Prostate gland (tissue), 2 donors: ENCODE measurements around the gene AVPI1. TPM values are rescaled to one million over a fixed set of nuclear protein-coding genes. Genes with fewer than 3 reads are reported as not detected.
A peak's percentile ranks its signal among the peaks of the same experiment; 100 is the strongest.

Experiments used
- DNase-seq: peaks from one replicate; pipeline ENCODE4 v3.0.0-alpha.2; 2019; ENCODE audit warnings: low spot score
- H3K27ac ChIP-seq, 2 donors: fragments of 200-600 bp; sonication (generic); 2 replicates each; pipeline ENCODE4 v1.5.1; 2017 to 2019
- H3K27me3 ChIP-seq: fragments of 200-600 bp; sonication (generic); replicated peaks from 2 replicates; pipeline ENCODE4 v1.5.1; 2019; ENCODE audit not compliant: insufficient read depth
- H3K36me3 ChIP-seq, 2 donors: fragments of 200-600 bp; sonication (generic); 1 replicate in 1 of 2; 2 replicates in 1 of 2; pipeline versions ENCODE4 v1.5.1 to v1.8.1; 2017 to 2019
- H3K4me1 ChIP-seq: fragments of 200-600 bp; sonication (generic); replicated peaks from 2 replicates; pipeline ENCODE4 v1.5.1; 2019
- H3K4me3 ChIP-seq, 2 donors: fragments of 200-600 bp; sonication (generic); 2 replicates each; pipeline ENCODE4 v1.5.1; 2017 to 2019
- H3K9me3 ChIP-seq: fragments of 200-600 bp; sonication (generic); 2 replicates; pipeline ENCODE4 v1.5.1; 2017
- CTCF ChIP-seq, 4 experiments: fragments of 200-600 bp in 2 of 4; fragments of 450-650 bp in 2 of 4; sonication (generic) in 2 of 4; IDR thresholded peaks; 1 replicate in 3 of 4; 2 replicates in 1 of 4; pipeline ENCODE4 v1.5.1; 2016 to 2019; ENCODE audit warnings: antibody characterized with exemption in 4 of 4, mild to moderate bottlenecking in 2 of 4, moderate library complexity in 2 of 4
- POLR2A ChIP-seq: fragments of 450-650 bp; IDR thresholded peaks from one replicate; pipeline ENCODE4 v1.6.1; 2016; ENCODE audit warnings: antibody characterized with exemption, mild to moderate bottlenecking
- POLR2AphosphoS5 ChIP-seq: sonication (generic); formaldehyde crosslinking; IDR thresholded peaks from one replicate; pipeline ENCODE4 v1.6.1; 2017; ENCODE audit warnings: antibody characterized with exemption
- WGBS: methylation state at CpG from one replicate; pipeline ENCODE4 v1.1.5; 2018; 5-methylcytosine and 5-hydroxymethylcytosine counted together
- intact Hi-C: fragments of 100-400 bp; cut with DNase I; formaldehyde crosslinking; loops from one replicate; pipeline ENCODE4 v1.14.2; 2022
- total RNA-seq, 2 donors: library from RNA; depleted of rRNA; stranded (reverse); fragments of >200 nt; gene quantifications; one replicate each; pipeline ENCODE4 v1.1.0, GENCODE V29; 2016

AVPI1 gene
- total RNA-seq, 2 donors from 2014 or later: 17.0 to 28.6 TPM

GRCh38 chr10:97708167-97708566, 21.1 kb upstream of the AVPI1 start:
- peak overlapping the region in 1 of 2 donors; percentile 43 for H3K27ac ChIP-seq
- no peak for DNase-seq
- intact Hi-C loops: no loop called here
- H3K4me1 ChIP-seq: no peaks in the 10 kb centered on the region
- no peaks in the 10 kb centered on the region for H3K27me3 ChIP-seq
- H3K4me3 ChIP-seq: no peak overlapping the region
- TF ChIP-seq CTCF (IDR thresholded peaks at IDR 0.05) (no peak), POLR2A (no peak), POLR2AphosphoS5 (no peak)
- no peaks in the 10 kb centered on the region for H3K36me3 ChIP-seq
- WGBS: 50% methylated on average over 2 of the region's 2 CpGs
- no peaks in the 10 kb centered on the region for H3K9me3 ChIP-seq

GRCh38 chr10:97707134-97707861, 20.3 kb upstream of the AVPI1 start:
- H3K27ac ChIP-seq: no peak overlapping the region
- WGBS: 63% methylated on average over 11 of the region's 11 CpGs
- intact Hi-C loops: no loop called here

GRCh38 chr10:97705006-97705670, 18.1 kb upstream of the AVPI1 start:
- Histone ChIP-seq H3K9me3 (no peaks in the 10 kb centered on the region), H3K4me1 (no peaks in the 10 kb centered on the region), H3K27ac (no peak overlapping the region), H3K36me3 (no peaks in the 10 kb centered on the region), H3K27me3 (no peaks in the 10 kb centered on the region), H3K4me3 (no peak overlapping the region)
- intact Hi-C loops: no loop called here
- DNase-seq: no peak
- WGBS: 94% methylated on average over 3 of the region's 3 CpGs
- TF ChIP-seq CTCF (IDR thresholded peaks at IDR 0.05) (no peak), POLR2A (no peak), POLR2AphosphoS5 (no peak)

More at GRCh38 chr10:97707134-97707861, 20.3 kb upstream of the AVPI1 start:
- DNase-seq: no peak
- no peak for TF ChIP-seq CTCF (IDR thresholded peaks at IDR 0.05)
- no peak for TF ChIP-seq POLR2AphosphoS5
- no peak for TF ChIP-seq POLR2A
- Histone ChIP-seq H3K27me3 (no peaks in the 10 kb centered on the region), H3K9me3 (no peaks in the 10 kb centered on the region), H3K4me1 (no peaks in the 10 kb centered on the region), H3K36me3 (no peaks in the 10 kb centered on the region), H3K4me3 (no peak overlapping the region)

GRCh38 chr10:97704341-97704740, 17.3 kb upstream of the AVPI1 start:
- no peak for DNase-seq
- Histone ChIP-seq H3K27me3 (no peaks in the 10 kb centered on the region), H3K4me3 (no peak overlapping the region), H3K27ac (no peak overlapping the region), H3K4me1 (no peaks in the 10 kb centered on the region), H3K36me3 (no peaks in the 10 kb centered on the region), H3K9me3 (no peaks in the 10 kb centered on the region)
- 67% methylated on average over 1 of the region's 1 CpG for WGBS
- TF ChIP-seq POLR2AphosphoS5: no peak
- TF ChIP-seq CTCF (IDR thresholded peaks at IDR 0.05): no peak
- TF ChIP-seq POLR2A: no peak
- intact Hi-C loops: no loop called here
